ENCODE data around the gene TMEM53.

DNA sequence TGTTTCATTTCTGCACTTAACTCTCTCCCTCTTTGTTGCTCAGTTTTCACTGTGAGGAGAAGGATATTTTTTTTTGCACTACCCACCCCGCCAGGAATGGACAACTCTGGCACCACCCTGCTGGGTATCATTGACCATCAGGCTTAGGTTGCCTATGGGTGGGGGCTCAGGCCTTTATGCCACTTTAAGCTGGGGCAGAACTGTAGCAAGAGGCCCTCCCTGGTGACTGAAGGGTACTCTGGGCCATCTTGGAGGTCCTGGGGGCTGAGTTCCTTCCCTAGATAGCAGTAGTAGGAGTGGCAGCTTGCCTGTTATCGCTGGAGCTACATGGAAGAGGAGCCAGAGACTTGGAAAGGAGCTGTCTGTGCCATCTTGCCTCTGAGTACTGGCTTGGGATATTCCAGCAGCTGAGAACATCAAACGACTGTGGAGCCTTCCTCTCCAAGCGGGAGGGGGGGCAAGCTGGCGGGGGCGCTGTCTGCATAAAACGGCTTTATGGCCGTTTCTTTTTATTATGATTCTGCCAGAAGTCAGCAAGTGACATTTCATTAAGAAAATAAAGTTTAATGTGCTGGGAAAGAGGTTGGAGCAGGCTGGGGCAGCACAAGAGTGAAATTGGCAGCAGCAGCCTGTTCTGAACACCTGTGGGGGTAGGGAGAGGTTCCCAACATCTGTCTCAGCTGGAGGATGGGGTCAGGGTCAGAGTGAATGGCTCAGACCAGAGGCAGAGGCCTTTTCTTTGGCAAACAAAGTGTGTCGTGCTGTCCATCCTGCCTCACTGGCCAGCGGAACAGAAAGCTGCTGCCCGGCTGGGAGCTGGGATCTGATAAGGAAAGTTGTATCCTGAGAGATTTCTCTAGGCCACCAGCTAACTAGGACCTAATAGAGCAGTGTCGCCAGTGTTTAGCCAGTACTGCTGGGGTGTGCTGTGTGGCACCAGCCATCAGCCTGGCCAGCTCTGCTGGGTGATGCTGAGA, 32.9 kb downstream of the TMEM53 start:
- TF ChIP-seq, protein P1, sequence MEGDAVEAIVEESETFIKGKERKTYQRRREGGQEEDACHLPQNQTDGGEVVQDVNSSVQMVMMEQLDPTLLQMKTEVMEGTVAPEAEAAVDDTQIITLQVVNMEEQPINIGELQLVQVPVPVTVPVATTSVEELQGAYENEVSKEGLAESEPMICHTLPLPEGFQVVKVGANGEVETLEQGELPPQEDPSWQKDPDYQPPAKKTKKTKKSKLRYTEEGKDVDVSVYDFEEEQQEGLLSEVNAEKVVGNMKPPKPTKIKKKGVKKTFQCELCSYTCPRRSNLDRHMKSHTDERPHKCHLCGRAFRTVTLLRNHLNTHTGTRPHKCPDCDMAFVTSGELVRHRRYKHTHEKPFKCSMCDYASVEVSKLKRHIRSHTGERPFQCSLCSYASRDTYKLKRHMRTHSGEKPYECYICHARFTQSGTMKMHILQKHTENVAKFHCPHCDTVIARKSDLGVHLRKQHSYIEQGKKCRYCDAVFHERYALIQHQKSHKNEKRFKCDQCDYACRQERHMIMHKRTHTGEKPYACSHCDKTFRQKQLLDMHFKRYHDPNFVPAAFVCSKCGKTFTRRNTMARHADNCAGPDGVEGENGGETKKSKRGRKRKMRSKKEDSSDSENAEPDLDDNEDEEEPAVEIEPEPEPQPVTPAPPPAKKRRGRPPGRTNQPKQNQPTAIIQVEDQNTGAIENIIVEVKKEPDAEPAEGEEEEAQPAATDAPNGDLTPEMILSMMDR (IDR thresholded peaks at IDR 0.05): no peak
- no peak for TF ChIP-seq POLR2A (IDR thresholded peaks at IDR 0.05)
